SH-SY5Y (cell line): Measurements from ENCODE around the gene NRN1L.

Experiments used
- GATA2 ChIP-seq: IDR thresholded peaks from 2 replicates; pipeline ENCODE4 v1.6.1; 2011; ENCODE audit warnings: mild to moderate bottlenecking, low read depth, low read length
- GATA3 ChIP-seq: IDR thresholded peaks from 2 replicates; pipeline ENCODE4 v1.6.1; 2011; ENCODE audit warnings: low read depth, mild to moderate bottlenecking, low read length, moderate library complexity

The NRN1L gene

DNA sequence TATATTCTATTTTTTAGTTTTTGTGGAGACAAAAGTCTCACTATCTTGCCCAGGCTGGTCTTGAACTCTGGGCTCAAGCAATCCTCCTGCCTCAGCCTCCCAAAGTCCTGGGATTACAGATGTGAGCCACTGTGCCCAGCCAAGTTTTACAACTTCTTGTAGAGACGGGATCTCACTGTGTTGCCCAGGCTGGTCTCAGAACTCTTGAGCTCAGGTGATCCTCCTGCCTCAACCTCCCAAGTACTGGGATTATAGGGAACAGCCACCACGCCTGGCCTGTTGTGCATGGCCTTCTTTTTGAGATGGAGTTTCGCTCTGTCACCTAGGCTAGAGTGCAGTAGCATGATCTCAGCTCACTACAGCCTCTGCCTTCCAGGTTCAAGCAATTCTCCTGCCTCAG is 31.0 kb upstream of the NRN1L start:
- no peak for TF ChIP-seq GATA3
- no peak for TF ChIP-seq GATA2

DNA sequence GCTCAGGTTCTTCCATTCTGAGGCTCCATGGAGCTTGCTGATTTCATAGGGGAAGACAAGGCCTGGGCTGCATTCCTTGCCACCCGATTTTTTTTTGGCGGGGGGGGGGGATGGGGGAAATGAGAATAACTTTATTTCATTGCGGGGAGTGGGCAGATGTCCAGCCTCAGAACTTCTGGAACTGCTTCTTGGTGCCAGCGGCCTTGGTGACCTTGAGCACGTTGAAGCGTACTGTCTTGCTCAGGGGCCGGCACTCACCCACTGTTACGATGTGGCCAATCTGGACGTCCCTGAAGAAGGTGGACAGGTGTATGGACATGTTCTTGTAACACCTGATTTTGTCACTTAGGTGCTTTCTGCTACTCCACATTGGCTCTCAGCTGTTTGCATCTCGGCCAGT is 28.9 kb upstream of the NRN1L start:
- TF ChIP-seq GATA2 = no peak
- no peak for TF ChIP-seq GATA3

DNA sequence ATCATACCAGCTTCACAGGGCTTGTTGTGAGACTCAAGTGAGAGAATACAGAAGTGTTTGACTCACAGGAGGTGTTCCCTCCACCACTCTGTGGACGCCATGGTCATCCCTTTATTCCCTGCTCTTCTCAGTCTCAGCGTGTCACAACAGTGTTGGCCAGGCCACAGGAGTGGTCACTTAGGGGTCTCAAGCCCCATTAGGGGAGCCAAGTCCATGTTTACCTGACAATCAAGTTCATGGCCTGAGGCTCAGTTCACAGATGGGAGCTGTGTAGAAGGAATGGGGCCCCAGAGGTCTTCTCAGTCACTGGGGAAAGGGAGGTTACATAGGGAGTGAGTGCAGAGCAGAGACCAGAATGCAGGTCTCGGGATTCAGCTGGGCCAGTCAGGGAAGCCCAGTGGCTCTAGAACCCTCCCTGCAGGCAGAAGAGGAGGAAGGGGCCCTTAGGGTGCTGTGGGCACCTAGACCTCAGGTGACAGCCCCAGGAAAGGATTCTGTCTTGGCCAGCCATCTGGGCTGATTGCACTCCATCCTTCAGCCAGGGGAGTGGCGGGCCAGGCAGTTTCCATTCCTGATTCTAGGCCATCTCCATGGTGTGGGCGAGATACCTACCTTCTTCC is 27.6 kb upstream of the NRN1L start:
- TF ChIP-seq GATA3 (no peak), GATA2 (no peak)

DNA sequence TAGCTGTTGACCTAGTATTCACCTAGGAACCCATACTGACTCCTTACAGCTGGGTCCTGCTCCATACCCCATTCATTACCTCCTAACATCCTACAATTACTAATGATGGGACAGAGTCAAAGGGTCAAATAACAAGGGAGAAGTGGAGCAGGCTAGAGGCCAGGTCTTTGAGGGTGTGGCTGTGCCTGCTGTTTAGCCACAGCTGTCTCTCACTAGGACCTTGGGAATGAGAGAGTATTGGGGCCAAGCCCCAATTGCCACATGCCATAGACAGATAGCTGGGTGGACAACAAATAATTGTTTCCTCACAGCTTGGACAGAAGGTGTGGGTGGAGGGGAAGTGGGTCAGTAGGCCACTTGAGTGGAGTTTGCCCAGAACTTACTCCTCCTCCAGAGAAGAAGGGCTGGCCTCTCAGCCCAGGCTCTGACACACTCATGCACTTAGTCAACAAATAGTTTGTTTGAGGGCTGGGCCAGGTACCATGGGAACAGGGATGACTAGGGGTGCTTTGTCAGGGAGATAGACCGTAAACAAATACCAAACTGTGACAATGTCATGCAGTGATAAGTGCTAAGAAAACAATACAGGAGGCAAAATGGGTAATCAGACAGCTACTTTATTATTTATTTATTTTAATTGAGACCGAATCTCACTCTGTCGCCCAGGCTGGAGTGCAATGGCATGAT is 27.0 kb upstream of the NRN1L start:
- no peak for TF ChIP-seq GATA3
- no peak for TF ChIP-seq GATA2

DNA sequence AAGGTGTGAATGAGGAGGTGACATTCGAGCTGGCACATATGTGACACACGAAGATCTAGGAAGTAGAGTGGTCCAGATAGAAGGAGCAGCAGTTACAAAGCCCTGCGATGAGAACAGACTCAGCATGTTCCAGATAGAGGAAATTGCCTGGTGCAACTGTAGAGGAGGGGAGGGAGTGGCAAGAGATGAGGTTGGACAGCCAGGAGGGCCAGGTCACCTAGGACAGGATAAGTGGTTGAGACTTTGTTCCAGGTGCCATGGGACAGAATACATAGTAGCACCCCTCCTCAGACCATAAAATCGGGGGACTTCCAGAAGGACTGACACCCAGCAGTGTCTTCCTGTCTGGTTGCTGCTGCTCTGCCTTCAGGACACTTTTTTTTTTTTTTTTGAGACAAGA is 26.2 kb upstream of the NRN1L start:
- TF ChIP-seq GATA3 (no peak), GATA2 (no peak)

DNA sequence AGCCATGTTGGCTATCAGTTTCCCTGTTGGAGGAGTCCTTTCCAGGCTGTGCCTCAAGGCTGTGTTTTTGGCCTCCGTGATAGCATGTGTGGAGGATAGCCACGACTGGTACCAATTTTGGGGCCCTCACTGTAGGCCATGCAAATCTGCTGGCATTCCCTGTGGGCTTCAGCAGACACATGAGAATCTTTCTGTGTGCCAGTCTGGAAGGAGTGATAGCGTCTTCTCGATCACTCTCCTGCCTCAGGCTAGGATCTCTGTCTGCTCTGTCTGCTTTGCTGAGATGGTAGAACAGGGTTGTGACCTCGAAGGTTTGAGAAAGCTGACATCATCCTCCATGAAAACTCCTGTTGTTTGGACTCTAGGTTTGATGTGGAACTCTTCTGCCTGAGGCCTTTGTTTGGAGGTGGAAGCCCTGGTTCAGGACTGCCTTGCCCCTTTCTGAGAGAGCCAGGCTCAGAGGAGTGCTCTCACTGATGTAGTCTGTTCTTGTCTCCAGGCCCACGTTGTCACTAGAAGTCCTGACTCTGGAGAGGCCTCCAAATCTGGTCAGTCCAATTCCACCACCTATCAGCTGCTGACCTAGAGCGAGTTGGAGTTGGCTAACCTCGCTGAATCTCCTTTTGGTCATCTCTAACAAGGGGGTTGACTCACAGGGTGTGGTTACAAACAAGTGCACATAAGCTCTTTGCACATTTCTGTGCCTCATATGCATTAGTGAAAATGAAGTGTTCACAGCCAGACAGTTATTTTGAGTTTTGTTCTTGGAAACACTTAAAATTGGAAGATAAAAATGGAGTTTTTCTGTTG is 23.9 kb upstream of the NRN1L start:
- TF ChIP-seq GATA3 (no peak), GATA2 (no peak)

DNA sequence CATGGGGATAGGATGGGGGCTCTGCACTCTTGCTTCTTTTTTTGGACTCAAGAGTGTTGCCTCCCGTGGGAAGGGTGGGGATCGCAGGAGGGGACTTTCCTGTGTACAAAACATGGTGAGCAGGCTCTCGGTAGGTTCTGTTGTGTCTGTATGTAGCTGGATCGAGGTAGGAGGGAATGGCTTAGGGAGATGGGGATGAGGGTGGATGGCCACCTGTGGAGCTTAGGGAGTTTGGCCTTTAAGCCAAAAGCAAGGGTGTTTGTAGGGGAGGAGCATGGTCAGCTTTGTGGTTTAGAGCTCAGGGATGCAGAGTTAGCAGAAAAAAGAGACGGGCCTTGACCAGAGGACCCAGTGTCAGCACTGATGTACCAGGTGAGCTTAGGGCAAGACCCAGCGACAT is 22.8 kb upstream of the NRN1L start:
- no peak for TF ChIP-seq GATA3
- no peak for TF ChIP-seq GATA2

DNA sequence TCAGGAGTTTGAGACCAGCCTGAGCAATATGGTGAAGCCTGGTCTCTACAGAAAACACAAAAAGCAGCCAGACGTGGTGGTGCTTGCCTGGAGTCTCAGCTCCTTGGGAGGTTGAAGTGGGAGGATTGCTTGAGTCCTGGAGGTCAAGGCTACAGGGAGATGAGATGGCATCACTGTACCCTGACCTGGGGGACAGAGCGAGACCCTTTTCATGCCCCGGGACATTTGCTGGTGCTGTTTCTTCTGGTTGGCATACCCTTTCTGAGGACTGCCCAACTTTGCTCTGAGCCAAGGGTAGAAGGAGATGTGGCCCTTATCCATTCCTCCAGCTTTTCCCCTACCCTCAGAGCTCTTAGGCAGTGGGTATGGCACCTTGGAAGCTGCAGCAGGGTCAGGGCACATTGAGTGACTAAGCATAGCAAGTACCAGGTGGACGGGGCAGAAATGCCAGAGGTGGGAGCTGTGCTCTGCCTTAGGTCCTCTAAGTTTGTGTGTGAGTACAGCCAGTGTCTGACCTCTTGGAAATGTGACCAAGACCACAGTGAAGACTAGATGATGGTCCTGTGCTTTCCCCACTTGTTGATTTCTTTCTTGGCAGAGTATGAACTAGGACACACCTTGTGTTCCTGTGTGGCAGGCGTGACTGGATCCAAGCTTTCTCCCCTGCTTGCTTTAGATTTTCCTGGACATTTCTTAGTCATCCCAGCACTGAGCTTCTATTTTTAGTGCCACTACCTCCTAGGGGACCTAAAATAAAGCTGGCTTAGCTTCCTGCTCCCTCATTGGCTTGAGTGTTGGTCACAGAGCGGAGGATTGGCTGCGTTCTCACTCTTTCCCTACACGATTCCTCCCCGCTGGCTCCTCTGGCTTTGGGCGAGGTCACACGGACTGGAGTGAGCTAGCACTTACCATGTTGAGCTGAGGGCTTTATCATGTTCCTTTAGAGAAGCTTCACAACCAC is 21.8 kb upstream of the NRN1L start:
- no peak for TF ChIP-seq GATA2
- TF ChIP-seq GATA3 = no peak

DNA sequence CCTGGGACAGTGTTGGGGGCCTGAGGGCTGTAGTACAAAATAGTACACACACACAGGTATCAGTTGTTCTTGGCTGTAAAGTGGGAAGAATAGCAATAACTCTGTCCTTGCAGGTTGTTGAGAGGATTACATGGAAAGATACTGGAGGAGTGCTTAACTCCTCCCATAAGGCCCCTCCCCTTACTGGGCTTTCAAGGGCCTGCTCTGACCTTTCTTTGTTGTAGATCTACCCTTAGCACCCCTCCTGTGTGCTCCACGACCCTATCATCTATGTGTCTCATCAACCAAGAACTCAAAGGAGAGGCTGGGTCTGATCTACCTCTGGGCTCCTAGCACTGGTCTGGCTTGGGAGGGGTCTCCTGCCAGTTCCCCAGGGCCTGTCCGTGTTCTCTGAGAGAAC is 20.1 kb upstream of the NRN1L start:
- TF ChIP-seq GATA3 = no peak
- no peak for TF ChIP-seq GATA2

DNA sequence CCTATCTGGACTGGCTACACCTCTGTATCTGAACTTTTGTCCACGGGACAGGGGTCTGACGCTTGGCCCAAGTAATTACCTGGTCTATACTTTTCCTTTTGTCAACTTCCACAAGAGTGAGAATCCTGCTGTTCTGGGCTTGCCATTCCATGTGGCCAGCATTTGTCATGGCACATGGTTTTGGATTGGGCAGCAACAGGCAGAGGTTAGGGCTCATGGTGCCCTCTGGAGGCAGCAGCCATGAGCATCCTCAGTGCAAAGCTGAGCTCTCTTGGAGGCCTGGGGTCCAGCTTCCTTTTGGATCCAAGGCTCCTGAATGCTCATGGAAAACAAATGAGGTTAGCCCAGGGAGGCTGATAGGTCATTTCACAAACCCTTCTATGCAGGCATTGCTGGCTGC is 19.4 kb upstream of the NRN1L start:
- no peak for TF ChIP-seq GATA2
- TF ChIP-seq GATA3 = no peak

DNA sequence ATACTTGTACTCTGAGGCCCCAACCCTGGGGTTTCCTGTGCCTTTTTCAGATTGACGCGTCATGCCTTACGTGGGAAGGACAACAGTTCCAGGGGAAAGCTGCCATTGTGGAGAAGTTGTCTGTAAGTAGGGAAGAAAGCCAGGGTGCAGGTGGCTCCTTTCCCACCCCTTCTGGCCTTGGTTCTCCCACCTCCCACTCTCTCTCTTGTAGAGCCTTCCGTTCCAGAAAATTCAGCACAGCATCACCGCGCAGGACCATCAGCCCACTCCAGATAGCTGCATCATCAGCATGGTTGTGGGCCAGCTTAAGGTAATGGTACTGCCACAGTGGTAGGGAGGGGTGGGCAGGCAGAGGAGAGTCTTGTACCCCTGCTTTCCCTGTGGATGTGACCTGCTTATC is 16.4 kb upstream of the NRN1L start:
- TF ChIP-seq GATA3 (no peak), GATA2 (no peak)

DNA sequence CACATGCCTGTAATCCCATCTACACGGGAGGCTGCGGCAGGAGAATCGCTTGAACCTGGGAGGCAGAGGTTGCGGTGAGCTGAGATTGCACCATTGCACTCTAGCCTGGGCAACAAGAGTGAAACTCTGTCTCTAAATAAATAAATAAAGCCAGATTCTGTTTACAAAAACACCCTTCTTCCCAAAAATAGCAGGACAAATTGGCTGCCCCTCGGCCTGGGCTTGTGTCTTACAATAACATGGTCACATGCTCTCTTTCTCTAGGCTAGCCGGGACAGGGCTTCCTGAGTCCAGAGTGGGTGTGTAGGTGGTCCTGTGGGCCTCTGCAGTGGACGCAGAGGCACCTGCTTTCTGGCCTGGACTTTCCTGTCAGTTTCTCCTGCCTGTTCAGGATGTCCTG is 15.0 kb upstream of the NRN1L start:
- TF ChIP-seq GATA3 (no peak), GATA2 (no peak)

DNA sequence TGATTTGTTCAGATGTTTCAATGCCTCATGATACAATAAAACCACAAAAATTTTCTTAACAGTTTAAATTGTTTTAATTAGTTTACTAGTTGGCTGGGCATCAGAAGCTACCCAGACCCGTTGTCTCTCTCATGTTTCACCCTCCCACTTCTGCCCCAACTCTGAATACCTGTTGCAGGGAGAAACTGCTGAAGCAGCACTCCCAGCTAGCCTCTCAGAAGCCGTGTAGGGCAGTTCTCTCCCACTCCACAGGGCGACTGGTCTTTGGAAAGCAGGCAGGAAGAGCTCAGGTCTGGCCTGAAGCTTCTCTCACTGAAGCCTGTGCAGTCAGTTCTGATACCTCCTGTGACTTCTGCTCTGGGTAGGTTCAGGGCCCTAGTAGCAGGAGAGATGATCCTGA is 13.4 kb upstream of the NRN1L start:
- TF ChIP-seq GATA2 (no peak), GATA3 (no peak)

DNA sequence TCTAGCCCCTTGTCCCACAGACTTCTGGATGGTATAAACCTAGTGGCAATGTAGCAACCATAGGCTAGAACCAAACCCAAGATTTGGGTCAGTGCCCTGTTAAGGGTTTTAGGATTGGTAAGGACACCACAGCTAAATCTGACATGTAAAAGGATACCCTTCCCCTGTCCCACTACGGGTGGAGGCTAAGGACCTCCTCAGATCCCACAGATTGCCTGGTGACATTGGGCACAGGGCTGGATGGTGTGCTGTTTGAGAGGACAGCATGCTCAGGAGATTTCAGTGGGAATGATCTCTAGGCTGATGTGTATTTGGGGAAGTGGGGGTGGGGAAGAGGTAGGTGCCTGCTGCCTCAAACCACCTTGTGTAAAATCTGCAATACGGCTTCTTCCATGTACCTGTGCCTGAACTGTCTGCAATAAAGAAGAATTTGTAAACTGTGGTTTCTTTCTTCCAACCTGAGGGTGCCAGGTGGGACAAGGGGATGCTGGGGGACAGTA is 12.5 kb upstream of the NRN1L start:
- TF ChIP-seq GATA2 = no peak
